A673 (cell line): ENCODE results near the gene APOBEC4.

Experiments used
- CTCF ChIP-seq: fragments of 300-800, 200-600 bp; sonication (generic); conservative IDR thresholded peaks from 2 replicates; pipeline ENCODE4 v1.5.1; 2017; ENCODE audit warnings: low read depth, mild to moderate bottlenecking, antibody characterized with exemption, low read length, moderate library complexity, mixed read lengths
- EZH2 ChIP-seq: fragments of 200-600 bp; sonication (generic); IDR thresholded peaks from 2 replicates; pipeline ENCODE4 v1.6.1; 2017; ENCODE audit warnings: borderline replicate concordance, low read depth, mild to moderate bottlenecking, mixed read lengths, antibody characterized with exemption, low read length; ENCODE audit not compliant: poor library complexity, severe bottlenecking

GRCh38 chr1:183600634-183601033 lies 52.5 kb downstream of the APOBEC4 start:
- TF ChIP-seq CTCF (no peak), EZH2 (no peak)
